Smooth muscle cell (in vitro differentiated cells): ENCODE data around the gene QSOX2. TPM values are rescaled to one million over a fixed set of nuclear protein-coding genes. Genes with fewer than 3 reads are reported as not detected.

Experiments
- DNase-seq: peaks from one replicate; lab custom pipeline; 2025; ENCODE audit not compliant: unreplicated experiment; lab: John Stamatoyannopoulos, UW
- H2AFZ ChIP-seq: fragments of 200-600 bp; sonication (generic); 2 replicates; pipeline ENCODE4 v1.6.0; 2016; ENCODE audit warnings: antibody characterized with exemption, low read depth, mild to moderate bottlenecking
- H3F3A ChIP-seq: fragments of 200-600 bp; sonication (generic); 2 replicates; pipeline ENCODE4 v1.6.0; 2017; ENCODE audit warnings: antibody characterized with exemption, low read depth
- H3K27ac ChIP-seq: fragments of 200-600 bp; sonication (generic); 2 replicates; pipeline ENCODE4 v1.5.1; 2016; ENCODE audit warnings: low read depth, mild to moderate bottlenecking
- H3K27me3 ChIP-seq: fragments of 200-600 bp; sonication (generic); 2 replicates; pipeline ENCODE4 v1.6.1; 2016; ENCODE audit warnings: low read depth, mild to moderate bottlenecking
- H3K36me3 ChIP-seq: fragments of 200-600 bp; sonication (generic); 2 replicates; pipeline ENCODE4 v1.5.1; 2016; ENCODE audit warnings: low read depth
- H3K4me1 ChIP-seq: fragments of 200-600 bp; sonication (generic); 2 replicates; pipeline ENCODE4 v1.5.1; 2016; ENCODE audit warnings: low read depth
- H3K4me2 ChIP-seq: fragments of 200-600 bp; sonication (generic); 2 replicates; pipeline ENCODE4 v1.6.0; 2016; ENCODE audit warnings: mild to moderate bottlenecking
- H3K4me3 ChIP-seq: fragments of 200-600 bp; sonication (generic); 2 replicates; pipeline ENCODE4 v1.5.1; 2016; ENCODE audit warnings: mild to moderate bottlenecking
- H3K79me2 ChIP-seq: fragments of 200-600 bp; sonication (generic); 2 replicates; pipeline ENCODE4 v1.6.0; 2016; ENCODE audit warnings: low read depth, mild to moderate bottlenecking
- H3K9ac ChIP-seq: fragments of 200-600 bp; sonication (generic); 2 replicates; pipeline ENCODE4 v1.6.0; 2016; ENCODE audit warnings: low read depth
- H3K9me3 ChIP-seq: fragments of 200-600 bp; sonication (generic); replicated peaks from 2 replicates; pipeline ENCODE4 v1.5.1; 2016; ENCODE audit warnings: low read depth
- H4K20me1 ChIP-seq: fragments of 200-600 bp; sonication (generic); 2 replicates; pipeline ENCODE4 v1.6.0; 2016; ENCODE audit warnings: low read depth
- WGBS: methylation state at CpG from one replicate; pipeline ENCODE4 v1.1.7; 2016; ENCODE audit warnings: low lambda C conversion rate; 5-methylcytosine and 5-hydroxymethylcytosine counted together
- polyA plus RNA-seq: library from polyadenylated mRNA; unstranded; fragments of >200 nt; fragmentation: Nextera tagmentation; extraction: Ambion mirVana; gene quantifications from 2 replicates; pipeline ENCODE4 v1.2.1, GENCODE V29; 2016
- total RNA-seq: library from RNA; depleted of rRNA; stranded (reverse); fragments of >200 nt; gene quantifications from 2 replicates; pipeline ENCODE4 v1.2.3, GENCODE V29; 2014
- TF ChIP-seq, protein P1 (sequence below): fragments of 200-600 bp; sonication (generic); IDR thresholded peaks from 2 replicates; pipeline ENCODE4 v1.5.1; 2017; ENCODE audit warnings: borderline replicate concordance, mild to moderate bottlenecking, antibody characterized with exemption; ENCODE audit not compliant: insufficient read depth, poor library complexity, severe bottlenecking

Gene QSOX2
- total and polyA plus RNA-seq, 2 experiments from 2014 or later, result 1.9 to 8.7 TPM

DNA sequence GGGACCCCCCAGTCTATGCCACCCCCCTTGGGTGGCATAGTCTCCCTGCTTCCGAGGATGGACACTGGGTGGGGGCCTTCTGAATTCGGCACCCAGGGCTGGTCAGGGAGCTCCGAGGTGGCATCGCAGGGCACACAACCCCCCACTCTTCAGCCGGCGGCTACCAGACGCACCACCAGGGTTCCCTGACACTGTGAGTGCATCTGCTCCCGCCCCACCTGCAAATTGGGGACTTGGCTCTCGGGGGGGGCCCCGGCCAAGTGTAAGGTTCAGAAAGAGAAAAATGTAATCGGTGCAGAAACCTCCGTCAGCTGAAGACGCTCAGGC is 12.7 kb upstream of the QSOX2 start:
- TF ChIP-seq, protein P1, sequence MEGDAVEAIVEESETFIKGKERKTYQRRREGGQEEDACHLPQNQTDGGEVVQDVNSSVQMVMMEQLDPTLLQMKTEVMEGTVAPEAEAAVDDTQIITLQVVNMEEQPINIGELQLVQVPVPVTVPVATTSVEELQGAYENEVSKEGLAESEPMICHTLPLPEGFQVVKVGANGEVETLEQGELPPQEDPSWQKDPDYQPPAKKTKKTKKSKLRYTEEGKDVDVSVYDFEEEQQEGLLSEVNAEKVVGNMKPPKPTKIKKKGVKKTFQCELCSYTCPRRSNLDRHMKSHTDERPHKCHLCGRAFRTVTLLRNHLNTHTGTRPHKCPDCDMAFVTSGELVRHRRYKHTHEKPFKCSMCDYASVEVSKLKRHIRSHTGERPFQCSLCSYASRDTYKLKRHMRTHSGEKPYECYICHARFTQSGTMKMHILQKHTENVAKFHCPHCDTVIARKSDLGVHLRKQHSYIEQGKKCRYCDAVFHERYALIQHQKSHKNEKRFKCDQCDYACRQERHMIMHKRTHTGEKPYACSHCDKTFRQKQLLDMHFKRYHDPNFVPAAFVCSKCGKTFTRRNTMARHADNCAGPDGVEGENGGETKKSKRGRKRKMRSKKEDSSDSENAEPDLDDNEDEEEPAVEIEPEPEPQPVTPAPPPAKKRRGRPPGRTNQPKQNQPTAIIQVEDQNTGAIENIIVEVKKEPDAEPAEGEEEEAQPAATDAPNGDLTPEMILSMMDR, result no peak
- H3F3A ChIP-seq, result no peaks in the 10 kb centered on the region
- no peak for DNase-seq
- H3K36me3 ChIP-seq, result no peaks in the 10 kb centered on the region
- no peaks in the 10 kb centered on the region for H3K79me2 ChIP-seq
- H3K4me1 ChIP-seq, result peaks cover 3% of the 10 kb centered on the region
- no peak overlapping the region for H3K4me2 ChIP-seq
- H4K20me1 ChIP-seq, result no peaks in the 10 kb centered on the region
- H3K4me3 ChIP-seq, result no peak overlapping the region
- 90% methylated on average over 13 of the region's 13 CpGs for WGBS
- H2AFZ ChIP-seq, result no peak overlapping the region
- no peaks in the 10 kb centered on the region for H3K27me3 ChIP-seq
- H3K9me3 ChIP-seq, result no peaks in the 10 kb centered on the region
- no peak overlapping the region for H3K9ac ChIP-seq
- H3K27ac ChIP-seq, result no peak overlapping the region

DNA sequence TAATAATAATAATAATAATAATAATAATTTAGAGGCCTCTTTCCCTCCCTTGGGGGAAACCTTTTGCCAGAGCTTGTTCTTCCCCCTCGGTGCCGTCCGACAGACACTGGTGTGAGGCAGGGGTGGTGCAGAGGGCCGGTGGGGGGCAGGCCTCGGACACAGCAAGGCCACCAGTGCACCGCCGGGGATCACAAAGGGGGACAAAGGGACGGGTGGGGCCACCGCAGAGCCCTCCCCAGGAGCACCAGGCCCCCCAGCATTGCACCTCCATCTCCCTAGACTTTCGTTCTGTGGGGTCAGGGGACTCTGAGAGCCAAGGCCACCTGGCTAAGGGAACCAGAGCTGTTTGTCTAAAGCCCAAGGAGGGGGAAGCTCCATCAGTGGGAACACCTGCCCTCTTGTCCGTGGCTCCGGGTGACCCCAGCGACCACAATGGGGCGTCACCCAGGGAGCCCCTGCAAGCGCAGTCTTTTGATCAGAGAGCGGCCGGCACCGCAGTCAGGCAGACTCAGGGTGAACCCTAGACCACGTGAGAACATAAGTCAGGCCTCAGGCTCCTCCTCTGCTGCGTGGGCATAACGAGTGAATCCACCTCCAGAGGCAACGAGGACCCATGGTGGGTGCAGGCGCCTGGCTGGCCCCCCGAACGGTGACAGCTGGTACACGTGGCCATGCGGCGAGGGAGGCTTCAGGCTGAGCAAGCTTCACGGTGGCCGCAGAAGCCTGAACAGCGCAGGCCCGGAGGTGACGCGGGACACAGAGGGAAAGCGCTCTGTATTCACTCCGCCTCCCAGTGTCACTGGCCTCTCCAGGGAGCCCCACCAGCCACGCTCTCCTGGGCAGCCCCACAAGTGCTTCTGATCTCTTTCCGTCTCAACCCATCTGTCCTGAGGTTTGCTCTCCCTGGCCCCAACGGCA is 12.0 kb upstream of the QSOX2 start:
- H3K27me3 ChIP-seq, result no peaks in the 10 kb centered on the region
- no peaks in the 10 kb centered on the region for H3K79me2 ChIP-seq
- TF ChIP-seq, protein P1, result no peak
- H3K4me2 ChIP-seq, result no peak overlapping the region
- no peak overlapping the region for H2AFZ ChIP-seq
- H3K4me3 ChIP-seq, result no peak overlapping the region
- no peak overlapping the region for H3K27ac ChIP-seq
- WGBS, result 93% methylated on average over 38 of the region's 39 CpGs
- no peaks in the 10 kb centered on the region for H3K36me3 ChIP-seq
- H4K20me1 ChIP-seq, result no peaks in the 10 kb centered on the region
- no peaks in the 10 kb centered on the region for H3K9me3 ChIP-seq
- DNase-seq, result no peak
- H3K4me1 ChIP-seq, result peaks cover 3% of the 10 kb centered on the region
- H3K9ac ChIP-seq, result no peak overlapping the region
- no peaks in the 10 kb centered on the region for H3F3A ChIP-seq

DNA sequence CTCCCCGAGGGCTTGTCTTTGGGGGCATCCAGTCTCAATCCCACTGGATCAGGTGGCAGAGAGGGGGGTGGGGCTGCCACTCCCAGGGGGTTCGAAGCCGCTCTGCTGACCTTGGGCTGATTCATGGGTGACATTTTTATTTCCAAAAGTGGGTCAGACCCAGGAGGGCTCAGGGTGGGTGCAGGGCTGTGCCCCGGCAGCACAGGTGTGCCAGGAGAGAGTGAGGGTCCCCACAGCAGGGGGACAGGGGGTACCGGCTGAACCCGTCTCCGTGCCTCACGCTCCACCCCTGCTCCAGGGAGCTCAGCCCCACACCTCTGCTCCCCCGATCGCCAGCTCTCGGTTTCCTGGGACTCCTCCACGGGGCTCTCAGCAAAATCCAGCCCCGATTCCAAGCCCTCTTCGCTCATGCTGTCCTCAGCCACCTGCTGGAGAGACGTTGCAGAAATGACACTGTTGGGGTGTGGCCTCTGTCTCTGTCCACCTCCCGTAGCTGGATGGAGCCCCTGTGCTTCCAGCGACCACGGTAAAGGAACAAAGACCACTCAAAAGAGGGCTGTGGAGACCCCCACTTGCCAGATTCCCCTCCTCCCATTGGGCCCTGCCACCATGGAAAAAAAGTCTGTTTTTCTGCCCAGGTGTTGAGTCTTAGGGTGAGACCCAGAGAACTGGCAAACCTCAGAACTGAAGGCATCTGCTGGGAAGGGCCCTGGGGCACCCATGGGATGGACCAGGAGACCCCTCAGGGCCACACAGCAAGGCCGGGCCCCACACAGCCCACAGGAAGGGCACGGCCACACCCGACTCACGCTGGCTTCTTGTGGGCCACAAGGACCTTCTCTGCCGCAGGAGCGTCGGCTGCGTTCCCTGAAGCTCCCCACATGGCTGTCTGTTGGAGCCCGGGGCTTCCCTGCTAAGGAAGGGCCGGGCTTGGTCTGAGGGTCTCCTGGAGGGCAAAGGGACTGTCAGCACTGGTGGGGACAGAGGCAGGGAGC is 10.6 kb upstream of the QSOX2 start:
- no peaks in the 10 kb centered on the region for H3F3A ChIP-seq
- H3K79me2 ChIP-seq, result no peaks in the 10 kb centered on the region
- no peaks in the 10 kb centered on the region for H3K9me3 ChIP-seq
- no peaks in the 10 kb centered on the region for H3K36me3 ChIP-seq
- 90% methylated on average over 28 of the region's 28 CpGs for WGBS
- no peak overlapping the region for H3K9ac ChIP-seq
- H3K4me3 ChIP-seq, result no peak overlapping the region
- H3K27ac ChIP-seq, result no peak overlapping the region
- TF ChIP-seq, protein P1, result no peak
- peaks cover 3% of the 10 kb centered on the region for H3K4me1 ChIP-seq
- no peak overlapping the region for H2AFZ ChIP-seq
- DNase-seq, result no peak
- H3K27me3 ChIP-seq, result no peaks in the 10 kb centered on the region
- no peaks in the 10 kb centered on the region for H4K20me1 ChIP-seq
- no peak overlapping the region for H3K4me2 ChIP-seq
